KMS-11 (cell line): Measurements from ENCODE around the gene AP2A2.

ENCODE experiments used
- H2AFZ ChIP-seq: fragments of 200-600 bp; sonication (generic); 2 replicates; pipeline ENCODE4 v1.6.1; 2016; ENCODE audit warnings: antibody characterized with exemption, mixed run types, low read depth
- H3K27ac ChIP-seq: fragments of 200-600 bp; sonication (generic); 2 replicates; pipeline ENCODE4 v1.6.1; 2016; ENCODE audit warnings: mild to moderate bottlenecking, mixed run types
- H3K27me3 ChIP-seq: fragments of 200-600 bp; sonication (generic); 2 replicates; pipeline ENCODE4 v1.6.1; 2017; ENCODE audit warnings: mild to moderate bottlenecking, low read depth, mixed run types, moderate library complexity; ENCODE audit not compliant: insufficient read depth
- H3K36me3 ChIP-seq: fragments of 200-600 bp; sonication (generic); 2 replicates; pipeline ENCODE4 v1.6.1; 2017; ENCODE audit warnings: mild to moderate bottlenecking, mixed run types; ENCODE audit not compliant: insufficient read depth
- H3K4me1 ChIP-seq: fragments of 200-600 bp; sonication (generic); 2 replicates; pipeline ENCODE4 v1.6.1; 2016; ENCODE audit warnings: mild to moderate bottlenecking, low read depth, mixed run types; ENCODE audit not compliant: poor library complexity, severe bottlenecking
- H3K4me2 ChIP-seq: fragments of 200-600 bp; sonication (generic); 2 replicates; pipeline ENCODE4 v1.7.0; 2016; ENCODE audit warnings: mild to moderate bottlenecking, mixed run types
- H3K4me3 ChIP-seq: fragments of 200-600 bp; sonication (generic); IDR thresholded peaks from 2 replicates; pipeline ENCODE4 v1.6.1; 2017; ENCODE audit warnings: low read depth, low read length, mixed read lengths; ENCODE audit not compliant: insufficient read depth
- H3K79me2 ChIP-seq: fragments of 200-600 bp; sonication (generic); 2 replicates; pipeline ENCODE4 v1.6.1; 2016; ENCODE audit warnings: low read depth, mixed run types; ENCODE audit not compliant: insufficient read depth
- H3K9ac ChIP-seq: fragments of 200-600 bp; sonication (generic); 2 replicates; pipeline ENCODE4 v1.6.1; 2016; ENCODE audit warnings: mild to moderate bottlenecking, mixed run types
- H4K20me1 ChIP-seq: fragments of 200-600 bp; sonication (generic); 2 replicates; pipeline ENCODE4 v1.6.1; 2016; ENCODE audit warnings: mild to moderate bottlenecking, mixed run types; ENCODE audit not compliant: insufficient read depth
- TF ChIP-seq, protein P1 (sequence below): fragments of 200-600 bp; sonication (generic); conservative IDR thresholded peaks from 2 replicates; pipeline ENCODE4 v1.6.1; 2017; ENCODE audit warnings: low read depth, mild to moderate bottlenecking, antibody characterized with exemption, low read length, moderate library complexity, mixed read lengths

AP2A2 gene

DNA sequence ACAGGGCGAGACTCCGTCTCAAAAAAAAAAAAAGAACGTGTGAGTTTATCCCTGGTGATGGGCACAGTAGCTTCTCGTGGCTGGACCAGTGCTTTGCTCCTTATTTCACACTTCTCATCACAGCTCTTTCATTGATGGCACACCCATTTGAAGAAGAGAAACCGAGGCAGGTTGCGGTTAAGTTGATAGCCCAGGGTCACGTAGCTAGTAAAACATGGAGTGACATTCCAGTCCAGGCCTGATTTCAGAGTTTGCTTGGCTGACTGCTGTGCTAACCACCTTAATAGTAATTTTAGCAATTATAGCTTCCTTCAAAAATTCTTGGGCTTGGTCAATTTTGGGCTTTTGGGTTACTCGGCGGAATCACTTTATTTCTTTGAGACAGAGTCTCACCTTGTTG, 25.8 kb downstream of the AP2A2 start:
- H3K9ac ChIP-seq: no peak overlapping the region
- no peak overlapping the region for H3K27ac ChIP-seq
- peaks cover 7% of the 10 kb centered on the region; the same call in 1 of the 2 replicates for H3K79me2 ChIP-seq
- no peak overlapping the region for H3K4me2 ChIP-seq
- H3K27me3 ChIP-seq: no peaks in the 10 kb centered on the region
- TF ChIP-seq, protein P1, sequence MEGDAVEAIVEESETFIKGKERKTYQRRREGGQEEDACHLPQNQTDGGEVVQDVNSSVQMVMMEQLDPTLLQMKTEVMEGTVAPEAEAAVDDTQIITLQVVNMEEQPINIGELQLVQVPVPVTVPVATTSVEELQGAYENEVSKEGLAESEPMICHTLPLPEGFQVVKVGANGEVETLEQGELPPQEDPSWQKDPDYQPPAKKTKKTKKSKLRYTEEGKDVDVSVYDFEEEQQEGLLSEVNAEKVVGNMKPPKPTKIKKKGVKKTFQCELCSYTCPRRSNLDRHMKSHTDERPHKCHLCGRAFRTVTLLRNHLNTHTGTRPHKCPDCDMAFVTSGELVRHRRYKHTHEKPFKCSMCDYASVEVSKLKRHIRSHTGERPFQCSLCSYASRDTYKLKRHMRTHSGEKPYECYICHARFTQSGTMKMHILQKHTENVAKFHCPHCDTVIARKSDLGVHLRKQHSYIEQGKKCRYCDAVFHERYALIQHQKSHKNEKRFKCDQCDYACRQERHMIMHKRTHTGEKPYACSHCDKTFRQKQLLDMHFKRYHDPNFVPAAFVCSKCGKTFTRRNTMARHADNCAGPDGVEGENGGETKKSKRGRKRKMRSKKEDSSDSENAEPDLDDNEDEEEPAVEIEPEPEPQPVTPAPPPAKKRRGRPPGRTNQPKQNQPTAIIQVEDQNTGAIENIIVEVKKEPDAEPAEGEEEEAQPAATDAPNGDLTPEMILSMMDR: no peak
- no peak overlapping the region for H2AFZ ChIP-seq
- H3K4me3 ChIP-seq: no peak overlapping the region
- H4K20me1 ChIP-seq: no peaks in the 10 kb centered on the region
- H3K36me3 ChIP-seq: no peaks in the 10 kb centered on the region
- no peaks in the 10 kb centered on the region for H3K4me1 ChIP-seq

DNA sequence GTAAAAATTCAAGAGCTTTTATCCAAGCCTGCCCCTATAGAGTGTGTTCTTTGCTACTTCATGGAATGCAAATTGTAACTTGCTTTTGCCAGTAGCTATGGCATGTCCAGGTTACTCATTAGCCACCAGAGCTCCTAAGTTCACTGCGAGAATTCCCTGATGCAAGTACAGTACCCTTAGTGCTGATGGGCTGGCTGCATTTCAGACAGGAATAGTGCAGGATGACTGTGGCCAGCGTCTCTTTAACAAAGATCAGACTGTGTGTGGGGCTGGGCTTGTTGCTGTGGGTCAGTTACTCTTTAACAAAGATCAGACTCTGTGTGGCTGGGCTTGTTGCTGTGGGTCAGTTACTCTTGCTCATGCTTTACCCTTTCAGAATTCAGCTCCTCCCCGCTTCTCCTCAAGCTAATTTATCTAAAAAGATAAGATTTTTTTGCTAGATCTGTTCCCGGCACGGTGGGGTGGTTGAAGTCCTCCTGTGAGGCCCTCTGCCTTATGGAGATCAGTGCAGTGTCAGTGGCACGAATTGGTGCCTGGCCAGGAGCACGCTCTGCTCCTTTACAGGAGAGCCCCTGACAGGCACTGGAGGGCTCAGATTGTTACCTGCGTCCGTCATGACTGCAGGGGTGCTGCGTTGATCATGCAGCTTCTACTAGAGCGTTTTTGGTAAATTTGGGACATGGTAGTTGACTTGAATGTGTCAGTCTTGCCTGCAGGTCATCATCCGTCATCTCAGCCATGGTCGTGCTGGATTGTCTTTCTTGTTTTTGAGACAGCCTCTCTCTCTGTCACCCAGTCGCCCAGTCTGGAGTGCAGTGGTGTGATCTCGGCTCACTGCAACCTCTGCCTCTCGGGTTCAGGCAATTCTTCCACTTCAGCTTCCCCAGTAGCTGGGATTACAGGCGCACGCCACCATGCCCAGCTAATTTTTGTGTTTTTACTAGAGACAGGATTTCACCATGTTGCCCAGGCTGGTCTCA, 27.0 kb downstream of the AP2A2 start:
- no peaks in the 10 kb centered on the region for H3K27me3 ChIP-seq
- TF ChIP-seq, protein P1: no peak
- H3K79me2 ChIP-seq: peaks cover 19% of the 10 kb centered on the region; the same call in 1 of the 2 replicates
- no peak overlapping the region for H2AFZ ChIP-seq
- no peaks in the 10 kb centered on the region for H3K36me3 ChIP-seq
- H3K4me3 ChIP-seq: no peak overlapping the region
- H4K20me1 ChIP-seq: no peaks in the 10 kb centered on the region
- H3K4me1 ChIP-seq: no peaks in the 10 kb centered on the region
- no peak overlapping the region for H3K9ac ChIP-seq
- no peak overlapping the region for H3K27ac ChIP-seq
- H3K4me2 ChIP-seq: no peak overlapping the region

DNA sequence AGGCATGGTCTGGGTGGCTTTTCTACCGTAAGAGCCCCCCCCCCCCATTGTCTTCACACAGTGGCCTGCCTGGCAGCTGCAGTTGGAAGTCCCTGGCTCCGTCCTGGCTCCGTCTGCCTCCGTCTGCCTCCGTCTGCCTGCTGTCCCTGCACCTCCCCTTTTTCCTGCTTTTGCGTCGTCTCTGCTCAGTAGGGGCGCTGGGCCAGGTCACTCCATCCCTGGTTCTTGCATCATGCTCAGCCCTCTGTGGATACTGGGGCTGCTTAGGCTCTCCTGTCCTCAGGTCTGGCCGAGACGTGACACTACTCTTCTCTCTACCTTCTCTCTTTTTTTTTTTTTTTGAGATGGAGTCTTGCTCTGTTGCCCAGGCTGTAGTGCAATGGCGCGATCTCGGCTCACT, 27.8 kb downstream of the AP2A2 start:
- Histone ChIP-seq H3K4me3 (no peak overlapping the region), H3K27me3 (no peaks in the 10 kb centered on the region), H3K27ac (no peak overlapping the region), H3K9ac (no peak overlapping the region), H3K4me1 (no peaks in the 10 kb centered on the region), H3K79me2 (peaks cover 20% of the 10 kb centered on the region; the same call in 1 of the 2 replicates), H4K20me1 (no peaks in the 10 kb centered on the region), H2AFZ (no peak overlapping the region), H3K4me2 (no peak overlapping the region), H3K36me3 (no peaks in the 10 kb centered on the region)
- TF ChIP-seq, protein P1: no peak

DNA sequence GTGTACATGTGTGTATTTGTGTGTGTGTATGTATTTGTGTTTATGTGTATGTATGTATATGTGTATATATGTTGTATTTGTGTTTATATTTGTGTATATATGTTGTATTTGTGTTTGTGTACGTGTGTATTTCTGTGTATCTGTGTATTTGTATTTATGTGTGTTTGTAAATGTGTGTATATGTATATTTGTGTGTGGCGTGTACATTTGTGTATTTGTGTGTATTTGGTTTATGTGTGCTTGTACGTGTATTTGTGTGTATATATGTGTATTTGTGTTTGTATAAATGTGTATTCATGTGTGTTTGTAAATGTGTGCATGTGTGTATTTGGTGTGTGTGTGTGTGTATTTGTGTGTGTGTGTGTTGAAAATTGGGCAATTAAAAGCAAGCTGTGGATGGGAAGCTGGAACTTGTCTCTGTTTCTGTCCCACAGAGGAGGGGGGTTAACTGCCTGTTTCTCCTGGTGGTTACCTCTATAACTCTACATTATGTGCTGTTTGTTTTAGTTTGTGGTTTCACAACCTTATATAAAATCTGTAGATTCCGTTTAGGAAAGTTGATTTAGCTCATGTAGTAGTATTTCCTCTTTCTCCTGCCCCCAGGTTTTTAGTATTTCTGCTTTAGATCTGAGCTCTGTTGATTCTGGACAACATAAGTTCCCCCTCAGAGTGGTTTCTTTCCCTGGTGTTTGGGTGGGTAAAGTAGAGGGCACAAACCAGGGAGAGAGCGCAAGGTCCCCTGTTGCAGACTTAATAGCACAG, 28.9 kb downstream of the AP2A2 start:
- no peak overlapping the region for H3K27ac ChIP-seq
- no peak overlapping the region for H3K4me3 ChIP-seq
- H3K36me3 ChIP-seq: no peaks in the 10 kb centered on the region
- no peak overlapping the region for H3K4me2 ChIP-seq
- no peaks in the 10 kb centered on the region for H4K20me1 ChIP-seq
- no peaks in the 10 kb centered on the region for H3K4me1 ChIP-seq
- no peak overlapping the region for H3K9ac ChIP-seq
- no peak overlapping the region for H2AFZ ChIP-seq
- no peaks in the 10 kb centered on the region for H3K27me3 ChIP-seq
- peaks cover 20% of the 10 kb centered on the region; the same call in 1 of the 2 replicates for H3K79me2 ChIP-seq
- TF ChIP-seq, protein P1: no peak
